Neural progenitor cell (in vitro differentiated cells): ENCODE measurements around the gene TUSC7.

Experiments used
- EZH2 ChIP-seq: fragments of 200-600 bp; sonication (generic); IDR thresholded peaks from 2 replicates; pipeline ENCODE4 v1.6.1; 2017; ENCODE audit warnings: antibody characterized with exemption, mild to moderate bottlenecking, moderate library complexity
- TF ChIP-seq, protein P1 (sequence below): fragments of 200-600 bp; sonication (generic); IDR thresholded peaks from 2 replicates; pipeline ENCODE4 v1.5.1; 2017; ENCODE audit warnings: antibody characterized with exemption, mild to moderate bottlenecking

DNA sequence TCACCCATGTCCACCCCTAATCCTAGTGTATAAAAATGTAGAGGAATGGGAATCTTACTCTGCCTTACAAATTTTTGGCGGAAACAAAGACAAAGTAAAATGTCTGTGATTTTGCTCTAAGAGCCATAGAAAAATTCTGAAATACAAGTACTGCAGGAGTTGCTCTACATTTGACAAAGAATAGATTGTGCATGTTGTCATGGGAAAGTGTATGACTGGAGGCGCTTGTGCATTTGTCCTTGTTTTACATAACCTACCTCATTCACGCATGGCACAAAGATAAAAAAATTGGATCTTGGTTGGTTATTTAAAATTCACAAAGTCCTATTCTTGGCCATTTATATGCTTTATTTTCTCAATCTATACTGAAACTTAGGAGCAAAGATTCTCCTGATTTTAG is 2.0 kb upstream of the TUSC7 start:
- TF ChIP-seq, protein P1, sequence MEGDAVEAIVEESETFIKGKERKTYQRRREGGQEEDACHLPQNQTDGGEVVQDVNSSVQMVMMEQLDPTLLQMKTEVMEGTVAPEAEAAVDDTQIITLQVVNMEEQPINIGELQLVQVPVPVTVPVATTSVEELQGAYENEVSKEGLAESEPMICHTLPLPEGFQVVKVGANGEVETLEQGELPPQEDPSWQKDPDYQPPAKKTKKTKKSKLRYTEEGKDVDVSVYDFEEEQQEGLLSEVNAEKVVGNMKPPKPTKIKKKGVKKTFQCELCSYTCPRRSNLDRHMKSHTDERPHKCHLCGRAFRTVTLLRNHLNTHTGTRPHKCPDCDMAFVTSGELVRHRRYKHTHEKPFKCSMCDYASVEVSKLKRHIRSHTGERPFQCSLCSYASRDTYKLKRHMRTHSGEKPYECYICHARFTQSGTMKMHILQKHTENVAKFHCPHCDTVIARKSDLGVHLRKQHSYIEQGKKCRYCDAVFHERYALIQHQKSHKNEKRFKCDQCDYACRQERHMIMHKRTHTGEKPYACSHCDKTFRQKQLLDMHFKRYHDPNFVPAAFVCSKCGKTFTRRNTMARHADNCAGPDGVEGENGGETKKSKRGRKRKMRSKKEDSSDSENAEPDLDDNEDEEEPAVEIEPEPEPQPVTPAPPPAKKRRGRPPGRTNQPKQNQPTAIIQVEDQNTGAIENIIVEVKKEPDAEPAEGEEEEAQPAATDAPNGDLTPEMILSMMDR = no peak
- no peak for TF ChIP-seq EZH2
